ENCODE data around the gene DGKZ. TPM values are rescaled to one million over a fixed set of nuclear protein-coding genes. Genes with fewer than 3 reads are reported as not detected.

DGKZ gene
- total and polyA plus RNA-seq, 2 of the 13 experiments (the other 11 are each of a cell fraction or from before 2014, with no cell fraction given), result 15.8 to 20.7 TPM

DNA sequence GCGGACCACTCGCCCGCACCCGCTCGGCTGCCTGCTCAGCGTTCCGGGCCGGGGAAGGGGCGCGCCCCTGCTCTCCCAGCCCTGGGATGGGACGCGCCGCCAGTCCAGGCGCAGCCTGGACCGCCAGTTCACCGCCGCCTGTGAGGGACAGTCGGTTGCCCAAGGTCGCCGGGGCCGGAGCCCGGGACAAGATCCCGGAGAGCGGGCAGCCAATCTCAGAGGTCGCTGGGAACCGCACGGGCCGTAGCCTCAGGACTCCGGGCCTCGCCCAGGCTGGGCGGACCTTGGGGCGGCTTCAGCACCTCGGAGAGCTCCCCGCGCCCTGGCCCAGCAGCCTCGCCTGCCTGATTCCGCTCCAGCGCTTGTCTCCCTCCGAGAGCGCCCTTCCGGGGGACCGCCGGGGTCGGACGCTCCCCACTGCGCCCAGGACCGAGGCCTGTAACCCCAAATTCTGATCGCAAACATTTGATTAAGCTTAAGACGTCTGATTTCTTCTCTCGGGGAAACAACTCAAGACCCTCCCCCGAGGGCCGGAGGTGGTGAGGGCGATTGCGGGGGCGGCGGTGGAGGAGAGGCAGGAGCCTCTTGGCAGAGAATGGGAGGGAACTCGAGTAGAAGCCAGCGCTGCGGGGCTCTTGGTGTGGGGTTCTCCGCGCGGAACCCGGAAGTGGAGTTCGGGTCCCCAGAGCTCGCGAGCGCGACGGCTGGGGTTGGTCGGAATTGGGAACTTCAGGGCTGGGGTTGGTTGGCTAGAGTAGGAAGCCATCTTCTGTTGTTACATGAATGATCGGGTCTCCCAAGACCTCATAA, 45.4 kb downstream of the DGKZ start (continued):
- TF ChIP-seq, protein P1, sequence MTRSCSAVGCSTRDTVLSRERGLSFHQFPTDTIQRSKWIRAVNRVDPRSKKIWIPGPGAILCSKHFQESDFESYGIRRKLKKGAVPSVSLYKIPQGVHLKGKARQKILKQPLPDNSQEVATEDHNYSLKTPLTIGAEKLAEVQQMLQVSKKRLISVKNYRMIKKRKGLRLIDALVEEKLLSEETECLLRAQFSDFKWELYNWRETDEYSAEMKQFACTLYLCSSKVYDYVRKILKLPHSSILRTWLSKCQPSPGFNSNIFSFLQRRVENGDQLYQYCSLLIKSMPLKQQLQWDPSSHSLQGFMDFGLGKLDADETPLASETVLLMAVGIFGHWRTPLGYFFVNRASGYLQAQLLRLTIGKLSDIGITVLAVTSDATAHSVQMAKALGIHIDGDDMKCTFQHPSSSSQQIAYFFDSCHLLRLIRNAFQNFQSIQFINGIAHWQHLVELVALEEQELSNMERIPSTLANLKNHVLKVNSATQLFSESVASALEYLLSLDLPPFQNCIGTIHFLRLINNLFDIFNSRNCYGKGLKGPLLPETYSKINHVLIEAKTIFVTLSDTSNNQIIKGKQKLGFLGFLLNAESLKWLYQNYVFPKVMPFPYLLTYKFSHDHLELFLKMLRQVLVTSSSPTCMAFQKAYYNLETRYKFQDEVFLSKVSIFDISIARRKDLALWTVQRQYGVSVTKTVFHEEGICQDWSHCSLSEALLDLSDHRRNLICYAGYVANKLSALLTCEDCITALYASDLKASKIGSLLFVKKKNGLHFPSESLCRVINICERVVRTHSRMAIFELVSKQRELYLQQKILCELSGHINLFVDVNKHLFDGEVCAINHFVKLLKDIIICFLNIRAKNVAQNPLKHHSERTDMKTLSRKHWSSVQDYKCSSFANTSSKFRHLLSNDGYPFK (CRISPR knock-in tag; IDR thresholded peaks at IDR 0.05; ENCODE audit: borderline replicate concordance), result peak; percentile 82
- TF ChIP-seq, protein P2, sequence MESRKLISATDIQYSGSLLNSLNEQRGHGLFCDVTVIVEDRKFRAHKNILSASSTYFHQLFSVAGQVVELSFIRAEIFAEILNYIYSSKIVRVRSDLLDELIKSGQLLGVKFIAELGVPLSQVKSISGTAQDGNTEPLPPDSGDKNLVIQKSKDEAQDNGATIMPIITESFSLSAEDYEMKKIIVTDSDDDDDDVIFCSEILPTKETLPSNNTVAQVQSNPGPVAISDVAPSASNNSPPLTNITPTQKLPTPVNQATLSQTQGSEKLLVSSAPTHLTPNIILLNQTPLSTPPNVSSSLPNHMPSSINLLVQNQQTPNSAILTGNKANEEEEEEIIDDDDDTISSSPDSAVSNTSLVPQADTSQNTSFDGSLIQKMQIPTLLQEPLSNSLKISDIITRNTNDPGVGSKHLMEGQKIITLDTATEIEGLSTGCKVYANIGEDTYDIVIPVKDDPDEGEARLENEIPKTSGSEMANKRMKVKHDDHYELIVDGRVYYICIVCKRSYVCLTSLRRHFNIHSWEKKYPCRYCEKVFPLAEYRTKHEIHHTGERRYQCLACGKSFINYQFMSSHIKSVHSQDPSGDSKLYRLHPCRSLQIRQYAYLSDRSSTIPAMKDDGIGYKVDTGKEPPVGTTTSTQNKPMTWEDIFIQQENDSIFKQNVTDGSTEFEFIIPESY (CRISPR knock-in tag; IDR thresholded peaks at IDR 0.05), result peak; percentile 67
- TF ChIP-seq MIER3 (CRISPR knock-in tag; IDR thresholded peaks at IDR 0.05; ENCODE audit: borderline replicate concordance) (peak; percentile 95), ZNF136 (CRISPR knock-in tag; IDR thresholded peaks at IDR 0.05; ENCODE audit: low read depth) (peak; percentile 91; the same call in 1 of the 2 replicates), BHLHE40 (IDR thresholded peaks at IDR 0.05; ENCODE audit: low read length) (no peak), KMT2A (CRISPR knock-in tag; IDR thresholded peaks at IDR 0.05) (peak; percentile 76; the same call in 1 of the 2 replicates), ZNF143 (CRISPR knock-in tag; IDR thresholded peaks at IDR 0.05) (peak; percentile 66), ZNF441 (CRISPR knock-in tag; IDR thresholded peaks at IDR 0.05; ENCODE audit: borderline replicate concordance) (peak; percentile 98), FOXP1 (IDR thresholded peaks at IDR 0.05) (no peak), FOXP1 (CRISPR knock-in tag; IDR thresholded peaks at IDR 0.05) (0 out of 2 replicates have a peak, but pooled peaks have one; percentile 8), ZNF446 (CRISPR knock-in tag; IDR thresholded peaks at IDR 0.05) (peak; percentile 97; the same call in 1 of the 2 replicates), MED1 (CRISPR knock-in tag; IDR thresholded peaks at IDR 0.05) (peak; percentile 89), NAIF1 (CRISPR knock-in tag; IDR thresholded peaks at IDR 0.05; ENCODE audit: borderline replicate concordance) (peak; percentile 51; the same call in 1 of the 2 replicates), NKX3-1 (CRISPR knock-in tag; IDR thresholded peaks at IDR 0.05) (peak; percentile 99), PCBP2 (optimal IDR thresholded peaks at IDR 0.05; ENCODE audit: low read depth, low read length, poor library complexity, severe bottlenecking) (no peak), ZNF768 (CRISPR knock-in tag; IDR thresholded peaks at IDR 0.05) (peak; percentile 86)
- TF ChIP-seq, protein P3, sequence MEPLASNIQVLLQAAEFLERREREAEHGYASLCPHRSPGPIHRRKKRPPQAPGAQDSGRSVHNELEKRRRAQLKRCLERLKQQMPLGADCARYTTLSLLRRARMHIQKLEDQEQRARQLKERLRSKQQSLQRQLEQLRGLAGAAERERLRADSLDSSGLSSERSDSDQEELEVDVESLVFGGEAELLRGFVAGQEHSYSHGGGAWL (CRISPR knock-in tag; IDR thresholded peaks at IDR 0.05), result peak; percentile 99
- TF ChIP-seq, protein P4, sequence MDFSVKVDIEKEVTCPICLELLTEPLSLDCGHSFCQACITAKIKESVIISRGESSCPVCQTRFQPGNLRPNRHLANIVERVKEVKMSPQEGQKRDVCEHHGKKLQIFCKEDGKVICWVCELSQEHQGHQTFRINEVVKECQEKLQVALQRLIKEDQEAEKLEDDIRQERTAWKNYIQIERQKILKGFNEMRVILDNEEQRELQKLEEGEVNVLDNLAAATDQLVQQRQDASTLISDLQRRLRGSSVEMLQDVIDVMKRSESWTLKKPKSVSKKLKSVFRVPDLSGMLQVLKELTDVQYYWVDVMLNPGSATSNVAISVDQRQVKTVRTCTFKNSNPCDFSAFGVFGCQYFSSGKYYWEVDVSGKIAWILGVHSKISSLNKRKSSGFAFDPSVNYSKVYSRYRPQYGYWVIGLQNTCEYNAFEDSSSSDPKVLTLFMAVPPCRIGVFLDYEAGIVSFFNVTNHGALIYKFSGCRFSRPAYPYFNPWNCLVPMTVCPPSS (IDR thresholded peaks at IDR 0.05), result no peak
- TF ChIP-seq, protein P5, sequence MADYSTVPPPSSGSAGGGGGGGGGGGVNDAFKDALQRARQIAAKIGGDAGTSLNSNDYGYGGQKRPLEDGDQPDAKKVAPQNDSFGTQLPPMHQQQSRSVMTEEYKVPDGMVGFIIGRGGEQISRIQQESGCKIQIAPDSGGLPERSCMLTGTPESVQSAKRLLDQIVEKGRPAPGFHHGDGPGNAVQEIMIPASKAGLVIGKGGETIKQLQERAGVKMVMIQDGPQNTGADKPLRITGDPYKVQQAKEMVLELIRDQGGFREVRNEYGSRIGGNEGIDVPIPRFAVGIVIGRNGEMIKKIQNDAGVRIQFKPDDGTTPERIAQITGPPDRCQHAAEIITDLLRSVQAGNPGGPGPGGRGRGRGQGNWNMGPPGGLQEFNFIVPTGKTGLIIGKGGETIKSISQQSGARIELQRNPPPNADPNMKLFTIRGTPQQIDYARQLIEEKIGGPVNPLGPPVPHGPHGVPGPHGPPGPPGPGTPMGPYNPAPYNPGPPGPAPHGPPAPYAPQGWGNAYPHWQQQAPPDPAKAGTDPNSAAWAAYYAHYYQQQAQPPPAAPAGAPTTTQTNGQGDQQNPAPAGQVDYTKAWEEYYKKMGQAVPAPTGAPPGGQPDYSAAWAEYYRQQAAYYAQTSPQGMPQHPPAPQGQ (CRISPR knock-in tag; IDR thresholded peaks at IDR 0.05; ENCODE audit: borderline replicate concordance), result no peak
- TF ChIP-seq, protein P6, sequence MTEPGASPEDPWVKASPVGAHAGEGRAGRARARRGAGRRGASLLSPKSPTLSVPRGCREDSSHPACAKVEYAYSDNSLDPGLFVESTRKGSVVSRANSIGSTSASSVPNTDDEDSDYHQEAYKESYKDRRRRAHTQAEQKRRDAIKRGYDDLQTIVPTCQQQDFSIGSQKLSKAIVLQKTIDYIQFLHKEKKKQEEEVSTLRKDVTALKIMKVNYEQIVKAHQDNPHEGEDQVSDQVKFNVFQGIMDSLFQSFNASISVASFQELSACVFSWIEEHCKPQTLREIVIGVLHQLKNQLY (CRISPR knock-in tag; IDR thresholded peaks at IDR 0.05), result peak; percentile 62; the same call in 1 of the 2 replicates

Measured in HepG2 (cell line).